CD14-positive monocyte (primary cell): ENCODE results near the gene CDH16. TPM values are rescaled to one million over a fixed set of nuclear protein-coding genes. Genes with fewer than 3 reads are reported as not detected.
A peak's percentile ranks its signal among the peaks of the same experiment; 100 is the strongest.

Experiments used
- DNase-seq, 3 donors: peaks; one replicate each; pipeline ENCODE4 v3.0.0-alpha.2; 2011 to 2022
- H2AFZ ChIP-seq: 2 replicates; pipeline ENCODE4 v1.6.0; 2012; ENCODE audit warnings: mild to moderate bottlenecking, low read depth, low read length, inconsistent platforms; ENCODE audit not compliant: insufficient read depth, poor library complexity, severe bottlenecking
- H3K27ac ChIP-seq, 2 donors: 1 replicate in 1 of 2; 2 replicates in 1 of 2; pipeline ENCODE4 v1.5.1; 2012 to 2013; ENCODE audit warnings: low read length in 2 of 2, control low read depth in 1 of 2, inconsistent platforms in 1 of 2, low read depth in 1 of 2, mild to moderate bottlenecking in 1 of 2
- H3K27me3 ChIP-seq, 2 donors: one replicate each; pipeline versions ENCODE4 v1.6.0 to v1.6.1; 2011 to 2013; ENCODE audit warnings: low read length in 2 of 2; ENCODE audit not compliant: control insufficient read depth in 2 of 2, insufficient read depth in 2 of 2
- H3K36me3 ChIP-seq, 2 donors: replicated peaks in 1 of 2; 1 replicate in 1 of 2; 2 replicates in 1 of 2; pipeline versions ENCODE4 v1.5.1 to v1.6.1; 2012 to 2013; ENCODE audit warnings: low read length in 2 of 2, control low read depth in 1 of 2, inconsistent platforms in 1 of 2, mild to moderate bottlenecking in 1 of 2; ENCODE audit not compliant: insufficient read depth in 2 of 2, control insufficient read depth in 1 of 2
- H3K4me1 ChIP-seq, 2 donors: 1 replicate in 1 of 2; 2 replicates in 1 of 2; pipeline versions ENCODE4 v1.5.1 to v1.6.1; 2012 to 2013; ENCODE audit warnings: low read length in 2 of 2, control low read depth in 1 of 2, inconsistent platforms in 1 of 2, mild to moderate bottlenecking in 1 of 2, moderate library complexity in 1 of 2; ENCODE audit not compliant: insufficient read depth in 2 of 2, control insufficient read depth in 1 of 2
- H3K4me2 ChIP-seq: replicated peaks from 2 replicates; pipeline ENCODE3; 2012; ENCODE audit warnings: low read length, moderate library complexity, mild to moderate bottlenecking; ENCODE audit not compliant: poor library complexity, severe bottlenecking; ENCODE audit errors: extremely low read depth
- H3K4me3 ChIP-seq, 3 experiments: fragments of 200-600 bp in 1 of 3; sonication (generic) in 1 of 3; replicated peaks in 1 of 3; 1 replicate in 2 of 3; 2 replicates in 1 of 3; pipeline ENCODE4 v1.5.1; 2011 to 2013; ENCODE audit warnings: low read length in 3 of 3, mild to moderate bottlenecking in 3 of 3, control low read depth in 2 of 3, low read depth in 2 of 3, inconsistent platforms in 1 of 3, moderate library complexity in 1 of 3
- H3K79me2 ChIP-seq: 2 replicates; pipeline ENCODE4 v1.6.0; 2012; ENCODE audit warnings: mild to moderate bottlenecking, control low read depth, inconsistent platforms, low read length, moderate library complexity; ENCODE audit not compliant: insufficient read depth
- H3K9ac ChIP-seq: 2 replicates; pipeline ENCODE4 v1.6.0; 2017; ENCODE audit warnings: low read length, mild to moderate bottlenecking; ENCODE audit not compliant: insufficient read depth, poor library complexity, severe bottlenecking
- H3K9me3 ChIP-seq, 2 donors: replicated peaks in 1 of 2; 1 replicate in 1 of 2; 2 replicates in 1 of 2; pipeline versions ENCODE4 v1.5.1 to v1.6.1; 2012 to 2013; ENCODE audit warnings: low read length in 2 of 2, control low read depth in 1 of 2; ENCODE audit not compliant: control insufficient read depth in 1 of 2, insufficient read depth in 1 of 2
- H4K20me1 ChIP-seq: 2 replicates; pipeline ENCODE4 v1.6.0; 2012; ENCODE audit warnings: mild to moderate bottlenecking, low read length, control low read depth, moderate library complexity; ENCODE audit not compliant: insufficient read depth
- H3K27ac Mint-ChIP-seq, 7 donors: one replicate each; pipeline ENCODE4 v1.8.0; 2020; ENCODE audit warnings: mild to moderate bottlenecking in 7 of 7, mixed read lengths in 7 of 7, moderate library complexity in 6 of 7, inconsistent platforms in 2 of 7
- H3K27me3 Mint-ChIP-seq, 3 donors: one replicate each; pipeline ENCODE4 v1.8.0; 2021 to 2022; ENCODE audit warnings: low read depth in 3 of 3, mild to moderate bottlenecking in 3 of 3, mixed read lengths in 3 of 3, moderate library complexity in 3 of 3, inconsistent platforms in 1 of 3
- H3K36me3 Mint-ChIP-seq, 2 donors: one replicate each; pipeline ENCODE4 v1.8.0; 2020; ENCODE audit warnings: mixed read lengths in 2 of 2, inconsistent platforms in 1 of 2, mild to moderate bottlenecking in 1 of 2
- H3K4me1 Mint-ChIP-seq: one replicate; pipeline ENCODE4 v1.8.0; 2020; ENCODE audit warnings: mild to moderate bottlenecking, mixed read lengths
- H3K4me3 Mint-ChIP-seq, 2 donors: one replicate each; pipeline ENCODE4 v1.8.0; 2020; ENCODE audit warnings: mild to moderate bottlenecking in 2 of 2, mixed read lengths in 2 of 2, moderate library complexity in 1 of 2
- H3K9me3 Mint-ChIP-seq, 7 donors: one replicate each; pipeline ENCODE4 v1.8.0; 2020 to 2022; ENCODE audit warnings: mixed read lengths in 7 of 7, mild to moderate bottlenecking in 6 of 7, moderate library complexity in 6 of 7, inconsistent platforms in 2 of 7
- WGBS: methylation state at CpG from one replicate; pipeline ENCODE4 v1.1.5; 2013; ENCODE audit warnings: missing lambda C conversion rate; ENCODE audit not compliant: insufficient coverage; 5-methylcytosine and 5-hydroxymethylcytosine counted together
- intact Hi-C, 2 donors: fragments of 100-400 bp; cut with micrococcal nuclease; formaldehyde crosslinking; loops; one replicate each; pipeline versions ENCODE4 v1.15.0 to v1.15.1; 2023
- polyA plus RNA-seq, 3 donors: library from polyadenylated mRNA; depleted of rRNA in 1 of 3; unstranded in 2 of 3; stranded (reverse) in 1 of 3; fragments of 300-500 nt in 2 of 3; fragments of >200 nt in 1 of 3; fragmentation: Illumina TruSeq in 2 of 3; gene quantifications; 1 replicate in 2 of 3; 2 replicates in 1 of 3; pipeline ENCODE4 v1.2.3, GENCODE V29; 2012 to 2021
- TF ChIP-seq, protein P1 (sequence below): fragments of 200-600 bp; IDR thresholded peaks from one replicate; pipeline ENCODE4 v1.8.0; 2022; ENCODE audit warnings: antibody characterized with exemption, mild to moderate bottlenecking

The CDH16 gene
- polyA plus RNA-seq, 3 donors: not detected

DNA sequence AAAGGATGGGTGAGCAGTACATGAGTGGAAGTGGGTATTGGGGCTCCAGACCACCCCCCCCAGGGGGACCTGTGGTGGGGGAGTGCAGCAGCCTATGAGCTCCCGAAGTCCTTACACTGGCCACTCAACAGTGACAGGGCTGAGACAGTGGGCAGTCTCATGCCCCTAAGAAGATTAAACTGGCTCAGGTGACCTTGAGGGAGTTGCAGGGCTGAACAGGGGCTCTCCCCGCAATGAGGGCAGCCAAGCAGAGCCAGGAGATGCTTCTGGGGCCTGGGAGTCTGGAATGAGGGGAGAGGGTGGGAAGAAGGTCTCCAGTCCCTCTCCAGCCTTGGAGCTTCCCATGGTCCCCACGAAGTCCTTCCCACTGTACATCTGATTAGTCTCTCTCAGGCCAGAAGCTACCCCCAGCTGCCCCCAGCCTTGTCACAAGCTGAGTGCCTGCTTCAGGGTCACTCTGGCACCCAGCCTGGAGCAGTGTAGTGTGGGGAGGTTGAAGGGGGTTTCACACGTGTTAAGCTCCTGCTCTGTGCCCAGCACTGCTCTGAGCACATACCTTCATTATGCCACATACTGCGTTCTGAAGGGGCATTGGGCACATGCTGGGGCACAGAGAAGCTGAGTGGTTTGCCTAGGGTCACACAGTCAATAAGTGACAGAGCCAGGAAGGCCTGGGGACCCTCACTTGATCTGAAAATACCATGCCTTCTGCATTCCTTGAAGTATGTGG is 1.0 kb upstream of the CDH16 start:
- Histone ChIP-seq H3K4me3 (no peak overlapping the region), H3K79me2 (no peaks in the 10 kb centered on the region), H3K27ac (no peak overlapping the region), H3K9me3 (no peaks in the 10 kb centered on the region), H3K4me2 (no peak overlapping the region), H3K36me3 (no peaks in the 10 kb centered on the region), H3K4me1 (peaks cover 5 to 7% of the 10 kb centered on the region in 2 donors), H4K20me1 (no peaks in the 10 kb centered on the region), H2AFZ (no peak overlapping the region), H3K27me3 (peaks cover 7 to 47% of the 10 kb centered on the region in 2 donors), H3K9ac (no peak overlapping the region)
- peaks cover 0 to 5% of the 10 kb centered on the region in 2 donors for H3K36me3 Mint-ChIP-seq
- WGBS: 100% methylated on average over 1 of the region's 5 CpGs
- peaks cover 6% of the 10 kb centered on the region for H3K4me1 Mint-ChIP-seq
- no peak for DNase-seq
- TF ChIP-seq, protein P1, sequence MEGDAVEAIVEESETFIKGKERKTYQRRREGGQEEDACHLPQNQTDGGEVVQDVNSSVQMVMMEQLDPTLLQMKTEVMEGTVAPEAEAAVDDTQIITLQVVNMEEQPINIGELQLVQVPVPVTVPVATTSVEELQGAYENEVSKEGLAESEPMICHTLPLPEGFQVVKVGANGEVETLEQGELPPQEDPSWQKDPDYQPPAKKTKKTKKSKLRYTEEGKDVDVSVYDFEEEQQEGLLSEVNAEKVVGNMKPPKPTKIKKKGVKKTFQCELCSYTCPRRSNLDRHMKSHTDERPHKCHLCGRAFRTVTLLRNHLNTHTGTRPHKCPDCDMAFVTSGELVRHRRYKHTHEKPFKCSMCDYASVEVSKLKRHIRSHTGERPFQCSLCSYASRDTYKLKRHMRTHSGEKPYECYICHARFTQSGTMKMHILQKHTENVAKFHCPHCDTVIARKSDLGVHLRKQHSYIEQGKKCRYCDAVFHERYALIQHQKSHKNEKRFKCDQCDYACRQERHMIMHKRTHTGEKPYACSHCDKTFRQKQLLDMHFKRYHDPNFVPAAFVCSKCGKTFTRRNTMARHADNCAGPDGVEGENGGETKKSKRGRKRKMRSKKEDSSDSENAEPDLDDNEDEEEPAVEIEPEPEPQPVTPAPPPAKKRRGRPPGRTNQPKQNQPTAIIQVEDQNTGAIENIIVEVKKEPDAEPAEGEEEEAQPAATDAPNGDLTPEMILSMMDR: no peak
- intact Hi-C loops: no loop called here
- no peak overlapping the region for H3K4me3 Mint-ChIP-seq
- H3K27ac Mint-ChIP-seq: peak overlapping the region in 1 of 7 donors; percentile 17
- H3K27me3 Mint-ChIP-seq: peaks cover 36 to 56% (median 43%) of the 10 kb centered on the region in 3 donors
- peaks cover 0 to 10% (median 2%) of the 10 kb centered on the region in 7 donors for H3K9me3 Mint-ChIP-seq

DNA sequence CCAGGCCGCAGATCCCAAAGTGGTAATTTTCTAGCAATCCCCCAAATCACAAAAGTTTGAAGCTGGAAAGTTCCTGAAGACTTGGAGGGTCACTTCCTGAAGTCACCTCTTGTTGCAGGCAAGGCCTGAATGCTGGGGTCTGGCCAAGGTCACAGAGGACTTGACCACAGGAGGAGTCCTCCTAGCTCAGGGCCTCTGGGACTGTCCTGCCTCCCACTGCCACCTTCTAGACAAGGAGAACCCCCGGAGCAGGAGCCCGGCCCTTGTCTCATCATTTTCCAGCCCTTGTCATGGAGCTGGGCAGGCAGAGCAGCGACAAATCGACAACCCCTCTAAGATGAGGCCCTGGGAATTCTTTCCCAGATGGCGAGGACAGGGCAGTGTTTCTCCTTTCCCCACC is 330 bp downstream of the CDH16 start:
- Histone ChIP-seq H3K9me3 (no peaks in the 10 kb centered on the region), H2AFZ (no peak overlapping the region), H3K36me3 (no peaks in the 10 kb centered on the region), H3K27ac (no peak overlapping the region), H3K79me2 (no peaks in the 10 kb centered on the region), H3K9ac (no peak overlapping the region), H3K4me2 (no peak overlapping the region), H4K20me1 (no peaks in the 10 kb centered on the region), H3K4me3 (no peak overlapping the region), H3K27me3 (peaks cover 0 to 33% of the 10 kb centered on the region in 2 donors), H3K4me1 (no peaks in the 10 kb centered on the region)
- H3K9me3 Mint-ChIP-seq: peaks cover 0 to 2% (median 0%) of the 10 kb centered on the region in 7 donors
- TF ChIP-seq, protein P1: no peak
- no peaks in the 10 kb centered on the region for H3K4me1 Mint-ChIP-seq
- DNase-seq: no peak
- WGBS: 96% methylated on average over 5 of the region's 6 CpGs
- intact Hi-C loops: no loop called here
- H3K27me3 Mint-ChIP-seq: peaks cover 23 to 42% (median 29%) of the 10 kb centered on the region in 3 donors
- peaks cover 0 to under 1% of the 10 kb centered on the region in 2 donors for H3K36me3 Mint-ChIP-seq
- H3K4me3 Mint-ChIP-seq: no peak overlapping the region
- H3K27ac Mint-ChIP-seq: peak overlapping the region in 1 of 7 donors; percentile 36
